22Rv1 (cell line): ENCODE results near the gene PAFAH1B2.

Experiments
- H3K27ac ChIP-seq: fragments of 450-650 bp; 2 replicates; pipeline ENCODE4 v1.5.1; 2017
- CTCF ChIP-seq: fragments of 450-650 bp; IDR thresholded peaks from 2 replicates; pipeline ENCODE4 v1.5.1; 2017; ENCODE audit warnings: mild to moderate bottlenecking
- ZFX ChIP-seq: fragments of 450-650 bp; IDR thresholded peaks from 2 replicates; pipeline ENCODE4 v1.6.1; 2017; ENCODE audit warnings: antibody characterized with exemption, borderline replicate concordance

Gene PAFAH1B2

GRCh38 chr11:117159892-117160291, 15.8 kb downstream of the PAFAH1B2 start:
- H3K27ac ChIP-seq, result no peak overlapping the region
- TF ChIP-seq CTCF (no peak), ZFX (no peak)

DNA sequence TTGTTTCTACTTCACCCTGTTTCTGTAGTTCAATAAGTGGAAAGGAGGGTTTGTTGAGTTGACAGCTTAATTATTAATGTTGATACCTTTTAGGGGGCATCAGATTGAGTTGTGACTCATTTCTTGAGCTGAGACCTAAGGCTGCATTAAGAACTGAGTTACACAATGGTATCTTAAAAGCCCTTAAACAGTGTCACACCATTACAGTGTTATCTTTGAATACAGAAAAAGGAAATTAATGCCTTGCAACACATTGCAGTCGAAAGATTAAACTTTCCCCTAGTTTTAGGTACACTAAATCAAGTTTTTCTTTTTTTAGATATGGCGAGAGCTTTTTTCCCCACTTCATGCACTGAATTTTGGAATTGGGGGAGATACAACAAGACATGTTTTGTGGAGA, 16.7 kb downstream of the PAFAH1B2 start:
- TF ChIP-seq ZFX (no peak), CTCF (no peak)
- no peak overlapping the region for H3K27ac ChIP-seq

DNA sequence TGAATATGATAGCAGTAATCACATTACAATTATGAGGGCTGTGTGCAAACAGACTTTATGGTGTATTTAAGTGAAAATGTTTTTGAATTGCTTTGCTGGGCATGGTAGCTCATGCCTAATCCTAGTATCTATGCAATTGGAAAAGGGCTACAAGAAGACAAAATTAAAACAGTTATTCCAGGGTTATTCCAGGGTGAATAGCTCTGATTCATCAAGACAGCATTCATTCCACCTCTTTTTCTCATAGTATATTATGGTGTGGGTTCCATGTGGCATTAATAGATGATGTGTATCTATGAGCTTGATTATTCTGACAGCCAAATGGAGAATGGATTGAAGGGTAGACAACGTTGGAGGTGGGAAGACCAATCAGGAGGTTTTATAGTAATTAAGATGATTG, 22.4 kb downstream of the PAFAH1B2 start:
- TF ChIP-seq CTCF (no peak), ZFX (no peak)
- no peak overlapping the region for H3K27ac ChIP-seq

- no peak overlapping the region for H3K27ac ChIP-seq
- no peak for TF ChIP-seq CTCF
Measured at GRCh38 chr11:117169736-117170135, 25.6 kb downstream of the PAFAH1B2 start.

DNA sequence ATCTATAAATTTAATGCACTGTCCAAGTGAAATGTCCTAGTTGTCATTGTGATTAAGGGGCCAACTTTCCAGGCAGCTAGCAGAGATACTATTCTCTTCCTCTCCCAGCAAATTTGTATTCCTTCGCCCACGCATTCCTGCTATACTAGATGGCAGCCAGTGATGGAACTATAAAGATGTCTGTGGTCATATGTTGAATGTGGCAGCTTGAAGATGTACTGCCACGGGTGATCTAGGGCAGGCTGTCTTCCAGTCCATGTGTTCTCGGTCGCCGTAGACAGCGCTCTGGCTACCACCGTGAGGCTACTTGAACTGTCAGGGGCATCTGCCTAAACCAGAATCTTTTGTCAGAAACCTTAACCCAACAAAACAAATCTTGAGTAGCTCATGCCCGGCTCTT, 26.1 kb downstream of the PAFAH1B2 start:
- no peak overlapping the region for H3K27ac ChIP-seq

GRCh38 chr11:117171007-117171403, 26.9 kb downstream of the PAFAH1B2 start:
- H3K27ac ChIP-seq, result no peak overlapping the region
- TF ChIP-seq CTCF, result no peak
- no peak for TF ChIP-seq ZFX

More for the DNA sequence above, 26.1 kb downstream of the PAFAH1B2 start:
- TF ChIP-seq ZFX (no peak), CTCF (no peak)

- H3K27ac ChIP-seq, result no peak overlapping the region
- no peak for TF ChIP-seq ZFX
- TF ChIP-seq CTCF, result no peak
Measured at GRCh38 chr11:117171404-117172061, 27.4 kb downstream of the PAFAH1B2 start.
